GM23248 (cell line): Measurements from ENCODE around the gene ACOX3.

Experiments used
- EZH2 ChIP-seq: fragments of 200-600 bp; sonication (generic); IDR thresholded peaks from 2 replicates; pipeline ENCODE4 v1.6.1; 2018; ENCODE audit warnings: antibody characterized with exemption, mild to moderate bottlenecking; ENCODE audit not compliant: insufficient read depth, poor library complexity, severe bottlenecking
- EZH2phosphoT487 ChIP-seq: fragments of 200-600 bp; sonication (generic); IDR thresholded peaks from 2 replicates; pipeline ENCODE4 v1.6.1; 2018; ENCODE audit warnings: antibody characterized with exemption, moderate library complexity, mild to moderate bottlenecking, low read depth; ENCODE audit not compliant: insufficient read depth

DNA sequence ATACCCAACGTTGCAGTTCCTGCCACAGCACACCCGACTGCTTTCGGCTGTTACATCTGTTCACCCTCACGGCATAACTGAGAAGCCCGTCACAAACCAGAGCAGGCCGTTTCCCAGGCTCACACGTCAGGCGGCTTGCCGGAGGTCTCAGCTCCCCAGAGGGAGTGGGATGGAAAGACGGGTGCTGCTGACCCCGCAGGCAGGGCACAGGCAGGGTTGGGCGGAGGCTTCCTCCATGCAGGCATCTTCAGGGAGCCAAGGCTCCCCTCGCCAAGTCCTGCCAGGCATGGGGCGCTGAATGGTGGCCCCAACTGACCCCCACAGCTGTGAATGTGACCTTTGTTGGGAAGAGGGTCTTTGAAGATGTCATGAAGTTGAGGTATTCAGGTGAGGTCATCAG lies 57.5 kb downstream of the ACOX3 start:
- TF ChIP-seq EZH2phosphoT487: no peak
- TF ChIP-seq EZH2: no peak
